ENCODE data around the gene ITGA5.

GRCh38 chr12:54409267-54409666 lies 9.8 kb downstream of the ITGA5 start:
- no peak for TF ChIP-seq CTCF (IDR thresholded peaks at IDR 0.05)
- no peak for TF ChIP-seq POLR2A (IDR thresholded peaks at IDR 0.05)

Data from body of pancreas (tissue), 4 donors.